DND-41 (cell line): ENCODE data around the gene RPAIN.

Experiments used
- ATAC-seq: fragments of 200-7000 bp; cut with Tn5 transposase; 3 replicates; pipeline ENCODE4 v1.9.1; 2021; ENCODE audit warnings: low read depth; ENCODE audit not compliant: insufficient read depth
- DNase-seq: peaks from one replicate; pipeline ENCODE4 v3.0.0-alpha.2; 2020
- H2AFZ ChIP-seq: 2 replicates; pipeline ENCODE4 v1.6.0; 2012; ENCODE audit warnings: low read depth, low read length
- H3K27ac ChIP-seq: 2 replicates; pipeline ENCODE4 v1.5.1; 2012; ENCODE audit warnings: low read length, inconsistent platforms
- H3K27me3 ChIP-seq: fragments of 200-600 bp; sonication (generic); 2 replicates; pipeline ENCODE4 v1.6.0; 2012; ENCODE audit warnings: low read length, mild to moderate bottlenecking, inconsistent platforms; ENCODE audit not compliant: insufficient read depth, poor library complexity
- H3K36me3 ChIP-seq: 2 replicates; pipeline ENCODE4 v1.5.1; 2012; ENCODE audit warnings: low read length, inconsistent platforms; ENCODE audit not compliant: insufficient read depth
- H3K4me1 ChIP-seq: 2 replicates; pipeline ENCODE4 v1.5.1; 2012; ENCODE audit warnings: mild to moderate bottlenecking, low read length; ENCODE audit not compliant: insufficient read depth
- H3K4me2 ChIP-seq: 2 replicates; pipeline ENCODE4 v1.6.0; 2012; ENCODE audit warnings: mild to moderate bottlenecking, moderate library complexity, low read length, inconsistent platforms; ENCODE audit not compliant: insufficient read depth
- H3K4me3 ChIP-seq, 2 experiments: fragments of 200-600 bp in 1 of 2; shearing (Covaris generic) in 1 of 2; 2 replicates each; pipeline ENCODE4 v1.5.1; 2012 to 2016; ENCODE audit warnings: inconsistent platforms in 2 of 2, low read length in 2 of 2, mild to moderate bottlenecking in 2 of 2, low read depth in 1 of 2, moderate library complexity in 1 of 2
- H3K79me2 ChIP-seq: 2 replicates; pipeline ENCODE4 v1.6.0; 2012; ENCODE audit warnings: low read length, inconsistent platforms; ENCODE audit not compliant: insufficient read depth
- H3K9ac ChIP-seq: 2 replicates; pipeline ENCODE4 v1.6.0; 2012; ENCODE audit warnings: low read depth, mild to moderate bottlenecking, inconsistent platforms, low read length, moderate library complexity
- H3K9me3 ChIP-seq: 2 replicates; pipeline ENCODE4 v1.5.1; 2012; ENCODE audit warnings: low read length, moderate library complexity, mild to moderate bottlenecking, inconsistent platforms; ENCODE audit not compliant: insufficient read depth, severe bottlenecking
- H4K20me1 ChIP-seq: 2 replicates; pipeline ENCODE4 v1.6.0; 2012; ENCODE audit warnings: low read length; ENCODE audit not compliant: insufficient read depth
- CTCF ChIP-seq: IDR thresholded peaks from 2 replicates; pipeline ENCODE4 v1.5.1; 2012; ENCODE audit warnings: borderline replicate concordance, low read length, moderate library complexity, mild to moderate bottlenecking; ENCODE audit not compliant: poor library complexity, severe bottlenecking; ENCODE audit errors: extremely low read depth
- EZH2 ChIP-seq: IDR thresholded peaks from 3 replicates; pipeline ENCODE4 v1.6.1; 2012; ENCODE audit warnings: borderline replicate concordance, low read depth, mild to moderate bottlenecking, moderate library complexity, low read length, inconsistent platforms; ENCODE audit not compliant: severe bottlenecking

RPAIN gene

GRCh38 chr17:5381542-5381941 is 38.4 kb upstream of the RPAIN start:
- H3K27ac ChIP-seq, result no peak overlapping the region
- H2AFZ ChIP-seq, result no peak overlapping the region
- DNase-seq (no peak), ATAC-seq (no peak)
- H3K4me1 ChIP-seq, result no peaks in the 10 kb centered on the region
- no peak overlapping the region for H3K4me3 ChIP-seq
- H3K9me3 ChIP-seq, result no peaks in the 10 kb centered on the region
- H3K36me3 ChIP-seq, result peaks cover 98% of the 10 kb centered on the region
- no peak overlapping the region for H3K4me2 ChIP-seq
- no peaks in the 10 kb centered on the region for H3K27me3 ChIP-seq
- TF ChIP-seq CTCF, result no peak
- no peak for TF ChIP-seq EZH2
- H3K79me2 ChIP-seq, result no peaks in the 10 kb centered on the region
- no peaks in the 10 kb centered on the region; the same call in 1 of the 2 replicates for H4K20me1 ChIP-seq
- no peak overlapping the region for H3K9ac ChIP-seq

DNA sequence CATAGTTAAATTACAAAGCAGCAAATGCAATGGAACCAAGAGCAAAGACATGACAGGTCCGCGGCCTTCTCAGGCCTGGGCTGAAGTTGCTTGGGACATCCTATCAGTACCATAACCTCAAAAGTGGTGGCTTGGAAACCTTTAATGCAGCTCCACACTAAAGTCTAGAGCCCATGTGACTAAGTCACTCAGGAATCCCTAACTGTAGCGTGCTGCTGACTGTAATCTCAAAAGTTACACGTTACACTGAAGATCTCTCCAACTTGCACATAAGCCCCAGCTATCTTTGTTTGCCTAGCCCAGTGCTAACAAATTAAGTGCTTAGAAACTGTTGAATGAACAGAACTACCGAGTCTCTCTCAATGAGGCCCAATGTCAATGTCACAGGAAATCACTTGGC is 28.3 kb upstream of the RPAIN start:
- no peak for ATAC-seq
- Histone ChIP-seq H2AFZ (no peak overlapping the region), H3K4me1 (no peaks in the 10 kb centered on the region), H3K4me2 (no peak overlapping the region), H3K9me3 (no peaks in the 10 kb centered on the region), H3K27me3 (no peaks in the 10 kb centered on the region), H3K79me2 (no peaks in the 10 kb centered on the region), H3K9ac (no peak overlapping the region), H4K20me1 (no peaks in the 10 kb centered on the region), H3K36me3 (peaks cover 90% of the 10 kb centered on the region), H3K4me3 (no peak overlapping the region), H3K27ac (no peak overlapping the region)
- no peak for TF ChIP-seq CTCF
- no peak for TF ChIP-seq EZH2
- no peak for DNase-seq

GRCh38 chr17:5396612-5397011 is 23.4 kb upstream of the RPAIN start:
- ATAC-seq, result no peak
- no peaks in the 10 kb centered on the region for H3K4me1 ChIP-seq
- TF ChIP-seq EZH2, result no peak
- TF ChIP-seq CTCF, result no peak
- H3K4me2 ChIP-seq, result no peak overlapping the region
- H2AFZ ChIP-seq, result no peak overlapping the region
- H3K9ac ChIP-seq, result no peak overlapping the region
- H3K79me2 ChIP-seq, result no peaks in the 10 kb centered on the region
- H3K27ac ChIP-seq, result no peak overlapping the region
- no peaks in the 10 kb centered on the region for H4K20me1 ChIP-seq
- H3K4me3 ChIP-seq, result no peak overlapping the region
- DNase-seq, result no peak
- peaks cover 89% of the 10 kb centered on the region for H3K36me3 ChIP-seq
- no peaks in the 10 kb centered on the region for H3K9me3 ChIP-seq
- no peaks in the 10 kb centered on the region for H3K27me3 ChIP-seq

DNA sequence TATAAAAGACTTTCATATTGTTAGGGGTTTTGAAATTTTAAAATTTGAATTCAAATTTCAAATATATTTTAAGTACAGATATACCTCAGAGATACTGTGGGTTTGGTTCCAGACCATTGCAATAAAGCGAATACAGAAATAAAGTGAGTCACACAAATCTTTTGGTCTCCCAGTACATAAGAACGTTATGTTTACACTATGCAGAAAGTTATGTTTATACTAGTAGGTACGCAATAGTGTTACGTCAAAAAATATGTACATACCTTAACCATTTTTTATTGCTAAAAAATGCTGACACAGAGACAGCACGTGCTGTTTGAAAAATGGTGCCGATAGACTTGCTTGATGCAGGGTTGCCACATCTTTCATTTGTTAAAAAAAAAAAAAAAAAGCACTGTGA is 20.2 kb upstream of the RPAIN start:
- no peaks in the 10 kb centered on the region for H3K9me3 ChIP-seq
- H3K4me3 ChIP-seq, result no peak overlapping the region
- H3K79me2 ChIP-seq, result peaks cover 6% of the 10 kb centered on the region; the same call in 1 of the 2 replicates
- no peak overlapping the region for H3K4me2 ChIP-seq
- no peak overlapping the region for H3K9ac ChIP-seq
- ATAC-seq (no peak), DNase-seq (no peak)
- no peak overlapping the region for H2AFZ ChIP-seq
- no peaks in the 10 kb centered on the region for H3K4me1 ChIP-seq
- H3K27me3 ChIP-seq, result no peaks in the 10 kb centered on the region
- TF ChIP-seq EZH2, result no peak
- TF ChIP-seq CTCF, result no peak
- peaks cover 88% of the 10 kb centered on the region for H3K36me3 ChIP-seq
- no peaks in the 10 kb centered on the region for H4K20me1 ChIP-seq
- no peak overlapping the region for H3K27ac ChIP-seq
